Prostate gland (tissue), 2 donors: ENCODE results near the gene GMPR.

Experiments
- POLR2A ChIP-seq: fragments of 450-650 bp; IDR thresholded peaks from one replicate; pipeline ENCODE4 v1.6.1; 2016; ENCODE audit warnings: antibody characterized with exemption, mild to moderate bottlenecking
- POLR2AphosphoS5 ChIP-seq: sonication (generic); formaldehyde crosslinking; IDR thresholded peaks from one replicate; pipeline ENCODE4 v1.6.1; 2017; ENCODE audit warnings: antibody characterized with exemption
- TF ChIP-seq, protein P1 (sequence below), 4 experiments: fragments of 200-600 bp in 2 of 4; fragments of 450-650 bp in 2 of 4; sonication (generic) in 2 of 4; IDR thresholded peaks; 1 replicate in 3 of 4; 2 replicates in 1 of 4; pipeline ENCODE4 v1.5.1; 2016 to 2019; ENCODE audit warnings: antibody characterized with exemption in 4 of 4, mild to moderate bottlenecking in 2 of 4, moderate library complexity in 2 of 4

DNA sequence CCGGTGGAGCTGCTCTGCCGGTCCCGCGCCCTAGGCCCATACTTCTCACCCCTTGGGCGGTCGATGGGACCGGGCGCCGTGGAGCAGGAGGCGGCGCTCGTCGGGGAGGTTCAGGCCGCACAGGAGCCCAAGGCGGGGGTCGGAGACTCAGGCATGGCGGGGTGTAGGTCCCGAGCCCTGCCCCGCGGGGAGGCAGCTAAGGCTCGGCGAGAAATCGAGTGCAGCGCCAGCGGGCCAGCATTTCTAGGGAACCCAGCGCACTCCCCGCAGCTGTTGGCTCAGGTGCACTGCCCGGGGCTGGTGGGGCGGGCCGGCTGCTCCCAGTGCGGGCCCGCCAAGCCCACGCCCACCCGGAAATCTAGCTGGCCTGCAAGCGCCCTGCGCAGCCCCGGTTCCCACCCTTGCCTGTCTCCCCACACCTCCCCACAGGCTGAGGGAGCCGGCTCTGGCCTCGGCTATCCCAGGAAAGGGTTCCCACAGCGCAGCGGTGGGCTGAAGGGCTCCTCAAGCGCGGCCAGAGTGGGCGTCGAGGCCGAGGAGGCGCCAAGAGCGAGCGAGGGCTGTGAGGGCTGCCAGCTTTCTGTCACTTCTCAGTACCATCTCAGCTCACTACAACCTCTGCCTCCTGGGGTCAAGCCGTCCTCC lies 40.2 kb upstream of the GMPR start:
- TF ChIP-seq, protein P1, sequence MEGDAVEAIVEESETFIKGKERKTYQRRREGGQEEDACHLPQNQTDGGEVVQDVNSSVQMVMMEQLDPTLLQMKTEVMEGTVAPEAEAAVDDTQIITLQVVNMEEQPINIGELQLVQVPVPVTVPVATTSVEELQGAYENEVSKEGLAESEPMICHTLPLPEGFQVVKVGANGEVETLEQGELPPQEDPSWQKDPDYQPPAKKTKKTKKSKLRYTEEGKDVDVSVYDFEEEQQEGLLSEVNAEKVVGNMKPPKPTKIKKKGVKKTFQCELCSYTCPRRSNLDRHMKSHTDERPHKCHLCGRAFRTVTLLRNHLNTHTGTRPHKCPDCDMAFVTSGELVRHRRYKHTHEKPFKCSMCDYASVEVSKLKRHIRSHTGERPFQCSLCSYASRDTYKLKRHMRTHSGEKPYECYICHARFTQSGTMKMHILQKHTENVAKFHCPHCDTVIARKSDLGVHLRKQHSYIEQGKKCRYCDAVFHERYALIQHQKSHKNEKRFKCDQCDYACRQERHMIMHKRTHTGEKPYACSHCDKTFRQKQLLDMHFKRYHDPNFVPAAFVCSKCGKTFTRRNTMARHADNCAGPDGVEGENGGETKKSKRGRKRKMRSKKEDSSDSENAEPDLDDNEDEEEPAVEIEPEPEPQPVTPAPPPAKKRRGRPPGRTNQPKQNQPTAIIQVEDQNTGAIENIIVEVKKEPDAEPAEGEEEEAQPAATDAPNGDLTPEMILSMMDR (IDR thresholded peaks at IDR 0.05), result no peak
- TF ChIP-seq POLR2A, result no peak
- TF ChIP-seq POLR2AphosphoS5, result no peak
